GM12878 (cell line): Measurements from ENCODE around the gene APCDD1L. TPM values are rescaled to one million over a fixed set of nuclear protein-coding genes. Genes with fewer than 3 reads are reported as not detected.

ENCODE experiments used
- ATAC-seq: fragments of 200-7000 bp; cut with Tn5 transposase; 3 replicates; pipeline ENCODE4 v1.9.1; 2020; ENCODE audit warnings: mild to moderate bottlenecking, moderate library complexity
- BruUV-seq: library from RNA; stranded (reverse); fragments of 400-500 nt; replicated peaks from 2 replicates; lab custom pipeline; 2021; lab: Mats Ljungman, UMichigan
- CTCF ChIA-PET: fragments of 300-600 bp; sonication (Branson Sonifier 250); formaldehyde crosslinking; extraction: SDS; loops from one replicate; lab custom pipeline; 2021; ENCODE audit warnings: inconsistent platforms; lab: Yijun Ruan, JAX
- POLR2A ChIA-PET: fragments of 350-600 bp; formaldehyde crosslinking; extraction: SDS; loops from one replicate; lab custom pipeline; 2021; ENCODE audit warnings: inconsistent platforms; lab: Charles Lee
- RAD21 ChIA-PET: fragments of 300-600 bp; sonication (Branson Sonifier 250); formaldehyde crosslinking; loops from one replicate; lab custom pipeline; 2023; ENCODE audit warnings: antibody characterized with exemption; ENCODE audit not compliant: unreplicated experiment; lab: Charles Lee
- SMC1A ChIA-PET: fragments of 300-600 bp; sonication (Branson Sonifier 250); formaldehyde crosslinking; loops from one replicate; lab custom pipeline; 2023; ENCODE audit not compliant: unreplicated experiment, uncharacterized antibody; lab: Charles Lee
- DNase-seq: peaks from one replicate; pipeline ENCODE4 v3.0.0-alpha.2; 2011; ENCODE audit warnings: low read depth, low spot score
- FAIRE-seq: peaks from 3 replicates; lab custom pipeline; 2011; peaks lifted over from hg19 to GRCh38; lab: Jason Lieb, UNC
- H2AFZ ChIP-seq: 2 replicates; pipeline ENCODE4 v1.6.0; 2011; ENCODE audit warnings: low read depth, low read length, control low read depth; ENCODE audit not compliant: control insufficient read depth
- H3K27ac ChIP-seq: 2 replicates; pipeline ENCODE4 v1.5.1; 2011; ENCODE audit warnings: control low read depth; ENCODE audit not compliant: control insufficient read depth, insufficient read depth
- H3K27me3 ChIP-seq, 2 experiments: replicated peaks in 1 of 2; 2 replicates each; pipeline versions ENCODE4 v1.6.0 to v1.6.1; 2011; ENCODE audit warnings: low read length in 1 of 2; ENCODE audit not compliant: control insufficient read depth in 2 of 2, insufficient read depth in 2 of 2
- H3K36me3 ChIP-seq, 2 experiments: 2 replicates each; pipeline ENCODE4 v1.5.1; 2011; ENCODE audit warnings: low read length in 1 of 2; ENCODE audit not compliant: control insufficient read depth in 2 of 2, insufficient read depth in 2 of 2
- H3K4me1 ChIP-seq: 2 replicates; pipeline ENCODE4 v1.6.1; 2011; ENCODE audit warnings: mild to moderate bottlenecking, low read length, moderate library complexity, mixed read lengths; ENCODE audit not compliant: control insufficient read depth, insufficient read depth
- H3K4me2 ChIP-seq: 2 replicates; pipeline ENCODE4 v1.6.0; 2011; ENCODE audit warnings: control low read depth; ENCODE audit not compliant: control insufficient read depth, insufficient read depth
- H3K4me3 ChIP-seq: fragments of 200-600 bp; sonication (generic); 2 replicates; pipeline ENCODE4 v1.5.1; 2016
- H3K79me2 ChIP-seq: 2 replicates; pipeline ENCODE4 v1.6.0; 2011; ENCODE audit warnings: low read length; ENCODE audit not compliant: control insufficient read depth, insufficient read depth
- H3K9ac ChIP-seq: 2 replicates; pipeline ENCODE4 v1.8.0; 2011; ENCODE audit warnings: low read length, control low read depth, mixed read lengths; ENCODE audit not compliant: control insufficient read depth, insufficient read depth
- H3K9me3 ChIP-seq: replicated peaks from 3 replicates; pipeline ENCODE4 v1.5.1; 2011; ENCODE audit warnings: mild to moderate bottlenecking, low read length; ENCODE audit not compliant: control insufficient read depth, insufficient read depth
- H4K20me1 ChIP-seq: 2 replicates; pipeline ENCODE4 v1.6.0; 2011; ENCODE audit not compliant: control insufficient read depth, insufficient read depth
- CREM ChIP-seq: IDR thresholded peaks from 2 replicates; pipeline ENCODE4 v1.6.1; 2014; ENCODE audit warnings: antibody characterized with exemption, low read depth
- EGR1 ChIP-seq, 2 experiments: IDR thresholded peaks; 1 replicate in 1 of 2; 2 replicates in 1 of 2; pipeline ENCODE4 v1.6.1; 2011 to 2012; ENCODE audit warnings: low read depth in 2 of 2, low read length in 2 of 2, borderline replicate concordance in 1 of 2, mild to moderate bottlenecking in 1 of 2, moderate library complexity in 1 of 2
- MYC ChIP-seq: IDR thresholded peaks from 2 replicates; pipeline ENCODE4 v1.6.1; 2011; ENCODE audit warnings: mild to moderate bottlenecking, low read length, moderate library complexity, inconsistent platforms; ENCODE audit not compliant: insufficient read depth, insufficient replicate concordance, insufficient read length, severe bottlenecking
- NFIC ChIP-seq: IDR thresholded peaks from 2 replicates; pipeline ENCODE4 v1.6.1; 2012; ENCODE audit warnings: low read depth, mild to moderate bottlenecking, inconsistent platforms, low read length, moderate library complexity
- POLR2AphosphoS2 ChIP-seq: IDR thresholded peaks from 2 replicates; pipeline ENCODE4 v1.6.1; 2011; ENCODE audit warnings: low read depth, mild to moderate bottlenecking, low read length, improper control_type of control experiment, moderate library complexity
- POLR2AphosphoS5 ChIP-seq: IDR thresholded peaks from 2 replicates; pipeline ENCODE4 v1.6.1; 2011; ENCODE audit warnings: mild to moderate bottlenecking, low read length, inconsistent platforms
- SIN3A ChIP-seq: IDR thresholded peaks from 2 replicates; pipeline ENCODE4 v1.6.1; 2012; ENCODE audit warnings: low read depth, low read length, improper control_type of control experiment
- SMAD1 ChIP-seq: fragments of 450-650 bp; IDR thresholded peaks from 2 replicates; pipeline ENCODE4 v1.6.1; 2018; ENCODE audit warnings: mild to moderate bottlenecking, low read depth; ENCODE audit not compliant: partially characterized antibody
- TCF3 ChIP-seq: IDR thresholded peaks from 2 replicates; pipeline ENCODE4 v1.6.1; 2012; ENCODE audit warnings: low read depth, mild to moderate bottlenecking, low read length, borderline replicate concordance; ENCODE audit not compliant: insufficient read depth
- WGBS: methylation state at CpG from one replicate; pipeline ENCODE4 v1.1.6; 2016; ENCODE audit warnings: low lambda C conversion rate; ENCODE audit not compliant: insufficient replicate concordance, insufficient coverage; ENCODE audit errors: missing lambda C conversion rate; 5-methylcytosine and 5-hydroxymethylcytosine counted together
- in situ Hi-C: fragments of 300-500 bp; cut with MboI; formaldehyde crosslinking; loops from 9 replicates; pipeline ENCODE4 v1.14.3; 2018; ENCODE audit warnings: mixed read lengths
- intact Hi-C: fragments of 100-400 bp; cut with micrococcal nuclease; formaldehyde crosslinking; loops from one replicate; pipeline ENCODE4 v1.14.2; 2022; ENCODE audit not compliant: unreplicated experiment
- polyA plus RNA-seq, 11 experiments: library from polyadenylated mRNA; depleted of rRNA in 4 of 11; unstranded in 6 of 11; stranded (reverse) in 5 of 11; fragments of >200 nt; fragmentation: Nextera tagmentation in 4 of 11; fragmentation: Illumina TruSeq in 1 of 11; extraction: Ambion mirVana in 4 of 11; extraction: Trizol in 1 of 11; gene quantifications; 1 replicate in 1 of 11; 2 replicates in 10 of 11; pipeline versions ENCODE4 v1.2.1 to v1.2.3, GENCODE V29; 2011 to 2016; ENCODE audit warnings: inconsistent platforms in 2 of 11, missing spikeins in 2 of 11, low read depth in 1 of 11
- total RNA-seq, 4 experiments: library from RNA; depleted of rRNA in 3 of 4; stranded (reverse); fragments of >200 nt in 3 of 4; fragmentation: Illumina TruSeq in 1 of 4; extraction: Trizol in 1 of 4; gene quantifications; 2 replicates each; pipeline versions ENCODE4 v1.2.1 to v1.2.3, GENCODE V29; 2013 to 2021
- TF ChIP-seq, protein P1 (sequence below): fragments of 450-650 bp; IDR thresholded peaks from 2 replicates; pipeline ENCODE4 v1.6.1; 2017; ENCODE audit warnings: antibody characterized with exemption, mild to moderate bottlenecking, moderate library complexity
- TF ChIP-seq, protein P2 (sequence below): fragments of 450-650 bp; IDR thresholded peaks from 2 replicates; pipeline ENCODE4 v1.6.1; 2018; ENCODE audit warnings: borderline replicate concordance, mild to moderate bottlenecking; ENCODE audit not compliant: partially characterized antibody

APCDD1L gene
- total and polyA plus RNA-seq, 10 of the 15 experiments (the other 5 are each of a cell fraction or from before 2014, with no cell fraction given): 0.14 to 0.50 TPM; not detected in 8

GRCh38 chr20:58494923-58495622 is 20.1 kb downstream of the APCDD1L start:
- Histone ChIP-seq H3K79me2 (no peaks in the 10 kb centered on the region), H2AFZ (no peak overlapping the region), H3K36me3 (no peaks in the 10 kb centered on the region), H3K9ac (no peak overlapping the region), H3K4me3 (no peak overlapping the region), H3K4me1 (no peaks in the 10 kb centered on the region), H4K20me1 (no peaks in the 10 kb centered on the region), H3K9me3 (no peaks in the 10 kb centered on the region; the same call in 2 of the 3 replicates), H3K4me2 (no peak overlapping the region), H3K27me3 (no peaks in the 10 kb centered on the region; a peak in 1 of 4 replicates), H3K27ac (no peak overlapping the region)
- WGBS: 50% methylated on average over 13 of the region's 13 CpGs
- SMC1A ChIA-PET: no interaction called here
- intact Hi-C loops (no loop called here), in situ Hi-C loops (no loop called here)
- ATAC-seq (no peak), DNase-seq (no peak), FAIRE-seq (no peak)
- RAD21 ChIA-PET: no interaction called here
- POLR2A ChIA-PET: no interaction called here
- TF ChIP-seq MYC (no peak), EGR1 (IDR thresholded peaks at IDR 0.05; ENCODE audit: borderline replicate concordance in 1 of 2, low read depth in 2 of 2, low read length in 2 of 2) (no peak), CREM (no peak), POLR2AphosphoS2 (no peak), NFIC (no peak), POLR2AphosphoS5 (no peak), SMAD1 (no peak), TCF3 (no peak), SIN3A (no peak)
- TF ChIP-seq, protein P1, sequence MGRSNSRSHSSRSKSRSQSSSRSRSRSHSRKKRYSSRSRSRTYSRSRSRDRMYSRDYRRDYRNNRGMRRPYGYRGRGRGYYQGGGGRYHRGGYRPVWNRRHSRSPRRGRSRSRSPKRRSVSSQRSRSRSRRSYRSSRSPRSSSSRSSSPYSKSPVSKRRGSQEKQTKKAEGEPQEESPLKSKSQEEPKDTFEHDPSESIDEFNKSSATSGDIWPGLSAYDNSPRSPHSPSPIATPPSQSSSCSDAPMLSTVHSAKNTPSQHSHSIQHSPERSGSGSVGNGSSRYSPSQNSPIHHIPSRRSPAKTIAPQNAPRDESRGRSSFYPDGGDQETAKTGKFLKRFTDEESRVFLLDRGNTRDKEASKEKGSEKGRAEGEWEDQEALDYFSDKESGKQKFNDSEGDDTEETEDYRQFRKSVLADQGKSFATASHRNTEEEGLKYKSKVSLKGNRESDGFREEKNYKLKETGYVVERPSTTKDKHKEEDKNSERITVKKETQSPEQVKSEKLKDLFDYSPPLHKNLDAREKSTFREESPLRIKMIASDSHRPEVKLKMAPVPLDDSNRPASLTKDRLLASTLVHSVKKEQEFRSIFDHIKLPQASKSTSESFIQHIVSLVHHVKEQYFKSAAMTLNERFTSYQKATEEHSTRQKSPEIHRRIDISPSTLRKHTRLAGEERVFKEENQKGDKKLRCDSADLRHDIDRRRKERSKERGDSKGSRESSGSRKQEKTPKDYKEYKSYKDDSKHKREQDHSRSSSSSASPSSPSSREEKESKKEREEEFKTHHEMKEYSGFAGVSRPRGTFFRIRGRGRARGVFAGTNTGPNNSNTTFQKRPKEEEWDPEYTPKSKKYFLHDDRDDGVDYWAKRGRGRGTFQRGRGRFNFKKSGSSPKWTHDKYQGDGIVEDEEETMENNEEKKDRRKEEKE: no peak
- TF ChIP-seq, protein P2, sequence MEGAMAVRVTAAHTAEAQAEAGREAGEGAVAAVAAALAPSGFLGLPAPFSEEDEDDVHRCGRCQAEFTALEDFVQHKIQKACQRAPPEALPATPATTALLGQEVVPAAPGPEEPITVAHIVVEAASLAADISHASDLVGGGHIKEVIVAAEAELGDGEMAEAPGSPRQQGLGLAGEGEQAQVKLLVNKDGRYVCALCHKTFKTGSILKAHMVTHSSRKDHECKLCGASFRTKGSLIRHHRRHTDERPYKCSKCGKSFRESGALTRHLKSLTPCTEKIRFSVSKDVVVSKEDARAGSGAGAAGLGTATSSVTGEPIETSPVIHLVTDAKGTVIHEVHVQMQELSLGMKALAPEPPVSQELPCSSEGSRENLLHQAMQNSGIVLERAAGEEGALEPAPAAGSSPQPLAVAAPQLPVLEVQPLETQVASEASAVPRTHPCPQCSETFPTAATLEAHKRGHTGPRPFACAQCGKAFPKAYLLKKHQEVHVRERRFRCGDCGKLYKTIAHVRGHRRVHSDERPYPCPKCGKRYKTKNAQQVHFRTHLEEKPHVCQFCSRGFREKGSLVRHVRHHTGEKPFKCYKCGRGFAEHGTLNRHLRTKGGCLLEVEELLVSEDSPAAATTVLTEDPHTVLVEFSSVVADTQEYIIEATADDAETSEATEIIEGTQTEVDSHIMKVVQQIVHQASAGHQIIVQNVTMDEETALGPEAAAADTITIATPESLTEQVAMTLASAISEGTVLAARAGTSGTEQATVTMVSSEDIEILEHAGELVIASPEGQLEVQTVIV: no peak
- CTCF ChIA-PET: no interaction called here
- no TSS peak for BruUV-seq
